Activated CD4-positive, alpha-beta T cell treated with anti-CD3 and anti-CD28 coated beads for 48 hours (primary cell): ENCODE data around the gene CEBPZOS.

Experiments used
- DNase-seq: peaks from one replicate; pipeline ENCODE4 v3.0.0-alpha.2; 2020

Gene CEBPZOS

DNA sequence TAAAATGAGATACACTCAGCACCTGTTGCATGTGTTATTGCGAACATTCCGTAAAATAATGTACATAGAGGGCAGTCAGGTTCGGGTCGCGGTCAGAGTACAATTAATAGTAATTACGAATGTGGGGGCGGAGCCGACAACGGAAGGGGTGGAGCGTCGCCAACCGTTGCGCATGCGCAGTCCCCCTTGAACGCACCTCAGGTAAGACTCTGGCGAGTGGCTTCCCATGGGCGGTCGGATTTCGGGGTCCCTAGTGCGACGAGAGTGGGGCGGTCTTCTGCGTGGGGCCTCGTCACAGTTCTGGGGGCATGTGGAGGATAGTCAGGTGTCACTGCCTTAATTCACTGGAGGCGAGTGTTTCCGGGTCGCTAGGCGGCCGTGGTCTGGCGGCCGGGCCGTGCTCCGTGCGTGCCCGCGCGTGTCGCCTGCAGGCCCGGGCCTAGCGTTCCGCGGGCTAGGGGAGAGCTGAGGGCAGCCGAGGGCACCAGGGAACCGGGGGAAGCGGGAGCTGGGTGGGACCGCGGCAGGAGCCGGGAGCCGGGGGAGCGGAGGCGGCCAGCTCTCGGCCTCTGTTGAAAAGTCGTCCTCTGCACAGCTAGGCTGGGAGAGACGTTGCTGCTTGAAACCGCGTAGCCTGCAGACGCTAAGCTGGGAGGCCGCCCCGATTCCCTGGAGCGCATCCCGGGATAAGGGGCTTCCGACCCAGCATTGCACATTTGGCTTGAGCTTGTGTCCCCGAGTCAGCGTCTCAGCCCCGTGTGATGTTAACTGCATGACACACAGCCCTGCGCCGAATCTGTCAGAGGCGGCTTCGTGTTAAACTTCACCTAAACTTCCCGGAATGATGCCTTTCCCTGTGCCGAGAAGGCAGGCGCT lies at the start of gene CEBPZOS:
TSS of gene CEBPZOS (plus strand) at position 177 of the 876 bp plus-strand sequence. CDS start 3,209 bp downstream, outside the sequence.
- DNase-seq = peak; percentile 93

DNA sequence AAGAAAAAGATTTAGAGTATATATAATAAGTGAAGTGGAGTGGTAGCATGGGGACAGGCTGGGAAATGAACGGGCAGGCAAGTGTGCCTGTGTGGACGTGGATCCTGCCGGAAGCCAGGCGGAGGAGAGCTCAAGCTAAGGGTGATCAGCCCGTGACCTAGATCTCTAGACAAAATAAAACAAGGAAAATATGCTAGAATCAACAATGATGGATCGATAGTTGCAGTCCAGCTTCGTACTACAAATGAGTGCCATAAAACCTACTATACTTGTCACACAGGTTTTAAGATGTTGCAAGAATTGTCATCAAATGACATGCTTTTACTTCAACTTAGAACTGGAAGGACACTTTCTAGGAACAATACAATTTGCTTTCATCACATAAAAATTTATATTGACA lies 48.0 kb upstream of the CEBPZOS start:
- DNase-seq = no peak

DNA sequence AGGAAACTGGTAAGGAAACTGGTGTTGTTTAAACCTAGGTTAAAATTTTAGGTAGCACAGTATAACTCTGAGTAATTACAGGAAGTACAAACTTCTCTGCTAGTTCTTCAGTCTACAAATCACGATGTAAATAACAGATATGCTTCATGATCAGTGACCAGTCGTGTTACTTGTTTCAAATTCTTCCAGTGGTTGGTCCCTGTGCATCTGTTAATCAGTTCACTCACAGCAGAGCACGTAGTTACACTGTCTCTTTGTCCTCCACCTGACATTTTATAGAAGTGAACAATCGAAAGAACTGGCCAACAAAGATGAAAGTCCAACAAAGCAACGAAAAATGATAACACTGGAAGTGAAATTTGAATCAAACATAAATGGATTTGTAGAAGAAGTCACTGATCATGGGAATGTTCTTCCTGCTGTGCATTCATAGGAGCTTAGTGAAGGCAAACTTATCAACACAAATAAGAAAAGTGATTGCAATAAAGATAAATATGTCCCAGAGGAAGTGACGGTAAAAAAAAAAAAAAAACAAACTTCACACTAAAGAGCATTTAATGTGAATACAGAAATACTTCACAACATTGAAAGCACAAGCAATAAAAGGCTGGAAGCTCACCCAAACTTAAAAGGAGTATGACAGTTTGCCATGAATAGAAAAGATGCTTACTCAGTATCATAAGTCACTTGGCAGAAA lies 46.5 kb upstream of the CEBPZOS start:
- no peak for DNase-seq

DNA sequence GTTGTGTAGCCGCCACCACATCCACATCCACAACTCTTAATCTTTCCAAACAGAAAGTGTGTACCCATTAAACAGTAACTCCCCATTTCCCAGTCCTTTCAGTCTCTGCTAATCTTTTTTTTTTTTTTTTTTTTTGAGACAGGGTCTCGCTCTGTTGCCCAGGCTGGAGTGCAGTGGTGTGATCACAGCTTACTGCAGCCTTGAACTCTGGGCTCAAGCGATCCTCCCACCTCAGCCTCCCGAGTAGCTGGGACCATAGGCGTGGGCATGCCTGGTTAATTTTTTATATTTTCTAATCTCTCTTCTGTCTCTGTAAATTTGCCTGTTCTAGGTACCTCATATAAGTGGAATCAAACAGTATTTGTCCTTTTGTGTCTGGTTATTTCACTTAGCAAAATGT lies 43.1 kb upstream of the CEBPZOS start:
- DNase-seq = no peak

DNA sequence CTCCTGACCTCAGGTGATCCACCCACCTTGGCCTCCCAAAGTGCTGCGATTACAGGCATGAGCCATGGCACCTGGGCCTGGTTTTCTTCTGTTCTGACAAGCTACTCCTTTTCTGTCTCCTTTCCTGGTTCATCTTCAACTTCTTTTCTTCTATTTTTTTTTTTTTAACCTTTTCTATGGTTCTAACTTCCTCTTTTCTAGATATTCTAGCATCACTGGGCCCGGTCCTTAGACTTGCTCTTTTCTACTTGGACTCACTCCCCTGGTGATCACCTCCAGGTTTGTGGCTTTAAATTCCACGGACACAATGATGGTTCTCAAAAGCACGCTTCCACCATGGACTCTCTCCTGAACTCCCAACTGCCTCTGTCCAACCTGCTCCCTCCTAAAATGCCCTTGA lies 41.5 kb upstream of the CEBPZOS start:
- no peak for DNase-seq

DNA sequence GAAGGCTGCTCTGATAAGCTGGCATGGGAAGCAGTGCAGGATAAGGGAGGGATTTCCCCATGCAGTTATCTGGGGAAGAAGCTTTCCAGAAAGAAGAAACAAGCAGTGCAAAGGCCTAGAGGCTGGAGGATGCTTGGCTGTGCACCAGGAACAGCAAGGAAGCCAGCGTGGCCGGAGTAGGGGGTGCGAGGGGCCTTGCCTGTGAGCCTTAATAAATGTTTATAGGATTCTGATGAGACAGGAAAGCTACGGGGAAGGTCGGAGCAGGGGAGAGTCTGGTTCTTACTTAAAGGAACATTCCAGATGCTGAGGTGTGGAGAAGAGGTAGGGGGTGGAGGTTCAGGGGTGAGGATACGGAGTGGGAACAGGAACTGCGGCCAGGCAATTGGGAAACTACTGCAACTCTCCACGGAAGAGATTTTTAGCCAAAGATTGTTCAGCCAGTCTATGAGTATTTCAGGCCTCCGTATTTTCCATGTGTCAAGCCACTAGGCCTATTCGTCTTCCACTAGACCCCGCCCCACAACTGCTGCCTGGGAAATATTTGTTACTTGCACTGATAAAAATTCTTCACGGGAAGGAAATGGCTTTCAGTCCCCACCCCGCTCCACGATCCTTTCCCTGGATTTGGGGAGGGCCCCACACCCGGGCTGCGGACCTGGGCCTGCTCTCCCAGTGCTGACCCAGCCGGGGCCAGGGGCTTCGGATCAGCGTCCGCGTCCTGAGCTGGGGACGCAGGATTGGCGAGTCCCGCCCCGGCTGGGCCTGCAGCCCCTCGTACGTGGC lies 40.0 kb upstream of the CEBPZOS start:
- DNase-seq = peak; percentile 55

DNA sequence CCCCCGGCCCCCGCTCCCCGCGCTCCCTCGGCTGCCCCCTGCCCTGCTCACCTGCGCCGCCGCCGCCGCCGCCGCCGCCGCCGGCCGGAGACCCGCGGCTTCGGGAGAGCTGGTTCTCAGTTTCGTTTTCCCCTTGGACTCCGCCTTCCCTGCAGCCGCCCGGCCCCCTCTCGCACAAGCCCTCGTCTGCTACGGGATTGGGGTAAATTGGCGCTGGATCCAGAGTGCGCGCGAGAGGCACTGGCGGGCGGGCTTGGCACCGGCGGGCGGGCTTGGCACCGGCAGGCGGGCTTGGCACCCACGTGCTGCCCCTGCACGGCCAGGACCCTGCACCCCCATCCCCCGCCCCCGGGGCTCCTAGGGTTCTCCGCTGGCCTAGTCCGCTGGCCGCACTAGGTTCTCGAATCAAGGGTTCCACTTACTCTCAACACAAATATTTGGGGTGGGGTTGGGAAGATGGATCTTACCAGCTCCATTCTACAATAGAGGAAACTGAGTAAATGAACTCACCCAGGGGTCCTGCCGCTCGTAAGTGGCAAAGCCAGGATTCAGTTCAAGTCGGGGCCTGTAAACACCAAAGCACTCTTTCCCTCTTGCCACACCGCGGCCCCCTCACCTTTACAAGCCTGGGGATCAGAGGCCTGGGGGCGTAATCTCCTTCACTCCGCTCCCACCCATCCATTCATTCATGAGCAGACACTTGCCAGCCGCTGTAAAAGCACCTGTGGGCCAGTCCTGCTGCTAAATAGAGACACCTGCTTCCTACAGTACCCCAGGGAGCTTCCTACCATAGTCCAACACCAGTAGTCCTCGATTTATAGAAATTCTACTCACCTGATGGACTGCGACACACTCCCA lies 39.2 kb upstream of the CEBPZOS start, which contains the start of gene EIF2AK2:
TSS of gene EIF2AK2 (minus strand) at position 124 of the 858 bp plus-strand sequence. CDS start 9,174 bp downstream, outside the sequence.
- DNase-seq = peak; percentile 88

DNA sequence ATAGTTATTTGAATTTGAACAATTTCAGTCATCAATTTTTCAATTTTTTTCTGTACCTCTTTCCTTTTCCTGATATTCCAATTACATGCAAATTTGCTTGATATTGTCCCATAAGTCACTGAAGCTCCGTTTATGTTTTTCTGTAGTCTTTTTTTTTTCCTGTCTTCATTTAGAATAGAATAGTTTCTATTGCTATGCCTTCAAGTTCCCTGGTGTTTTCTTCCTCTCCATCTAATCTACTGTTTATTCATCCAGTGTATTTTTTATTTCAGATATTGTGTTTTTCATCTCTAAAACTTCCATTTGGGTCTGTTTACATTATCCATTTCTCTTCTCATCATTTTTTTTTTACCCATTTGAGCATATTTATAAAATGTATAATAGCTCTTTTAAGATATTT lies 31.5 kb upstream of the CEBPZOS start:
- DNase-seq = no peak

DNA sequence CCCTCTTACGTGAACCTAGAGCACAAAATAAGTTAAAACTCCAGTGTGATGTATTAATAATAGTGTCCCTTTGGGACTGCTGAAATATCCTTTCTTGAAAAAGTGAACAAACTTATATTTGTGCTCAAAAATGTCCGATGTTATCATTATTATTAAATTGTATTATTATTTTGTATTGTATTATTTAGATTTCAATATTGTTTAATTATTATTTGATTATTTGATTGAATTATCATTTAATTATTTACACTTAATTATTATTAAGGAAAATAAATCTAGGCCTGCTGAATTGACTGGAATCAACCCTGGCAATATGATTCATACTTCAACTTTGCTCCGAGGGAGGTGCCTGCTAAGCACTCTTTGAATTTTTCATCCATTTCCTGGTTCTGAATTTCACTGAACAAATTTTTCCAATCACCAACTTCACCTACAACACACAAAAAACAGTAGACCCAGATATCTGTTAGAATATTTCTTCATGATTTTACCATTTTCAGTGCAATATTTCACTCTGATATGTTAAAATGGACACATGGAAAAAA lies 28.6 kb upstream of the CEBPZOS start:
- DNase-seq = no peak

DNA sequence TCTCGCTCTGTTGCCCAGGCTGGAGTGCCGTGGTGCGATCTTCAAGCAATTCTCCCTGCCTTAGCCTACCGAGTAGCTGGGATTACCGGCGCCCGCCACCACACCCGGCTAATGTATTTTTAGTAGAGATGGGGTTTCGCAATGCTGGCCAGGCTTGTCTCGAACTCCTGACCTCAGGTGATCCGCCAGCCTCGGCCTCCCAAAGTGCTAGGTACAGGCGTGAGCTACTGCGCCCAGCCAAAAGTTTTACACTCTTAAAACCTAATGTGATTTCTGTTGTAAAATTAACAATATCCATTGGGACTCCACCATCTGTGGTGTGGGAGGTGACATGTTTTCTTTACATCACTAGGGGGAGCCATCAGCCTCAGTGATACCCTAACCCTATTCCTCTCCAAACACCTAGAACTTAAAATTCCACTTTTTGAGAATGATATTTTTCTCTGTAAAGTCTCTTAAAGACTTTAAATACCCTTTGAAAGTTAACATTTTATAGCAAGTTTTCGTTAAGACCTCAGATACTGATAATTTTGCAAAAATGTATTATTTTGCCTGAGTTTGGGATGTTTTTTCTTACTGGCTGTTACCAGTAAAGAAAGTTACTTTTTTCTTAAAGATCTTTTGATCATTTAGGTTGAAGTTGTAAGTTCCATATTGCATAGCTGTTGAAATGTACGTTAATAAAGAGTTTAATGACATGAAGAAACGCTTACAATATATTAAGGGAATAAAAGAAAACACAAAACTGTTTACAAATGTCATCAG lies 27.9 kb upstream of the CEBPZOS start:
- peak; percentile 32 for DNase-seq

DNA sequence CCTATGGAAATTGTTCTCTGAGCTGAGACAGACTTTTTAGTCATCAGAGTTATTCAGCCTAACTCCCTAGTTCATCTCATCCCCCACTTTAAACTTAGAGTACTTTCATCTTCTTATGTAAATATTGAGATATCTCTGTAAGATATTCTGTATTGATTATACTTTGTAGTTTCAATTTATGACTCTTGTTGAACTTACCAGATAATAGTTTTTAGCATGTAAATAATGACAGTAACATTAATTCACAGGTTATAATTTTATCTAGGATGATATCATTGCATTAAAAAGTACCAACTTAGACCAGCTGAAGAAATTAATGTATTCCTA lies 24.7 kb upstream of the CEBPZOS start:
- no peak for DNase-seq

DNA sequence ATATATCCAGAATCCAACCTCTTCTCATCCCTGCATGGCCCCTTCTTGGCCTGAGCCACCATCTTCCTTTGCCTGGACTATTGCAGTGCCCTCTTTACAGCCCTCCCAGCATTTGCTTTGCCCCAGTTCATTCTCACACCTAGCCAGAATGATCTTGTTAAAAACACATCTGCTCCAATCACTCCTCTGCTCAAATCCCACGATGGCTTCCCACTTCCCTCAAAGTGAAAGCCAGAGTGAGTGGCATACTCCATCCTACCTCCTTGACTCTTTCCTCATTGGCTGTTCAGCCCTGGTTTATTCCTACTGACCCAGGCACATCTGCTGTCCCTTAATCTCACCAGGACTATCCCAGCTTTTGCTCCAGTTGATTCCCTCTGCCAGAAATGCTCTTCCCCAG lies 22.6 kb upstream of the CEBPZOS start:
- DNase-seq = no peak

DNA sequence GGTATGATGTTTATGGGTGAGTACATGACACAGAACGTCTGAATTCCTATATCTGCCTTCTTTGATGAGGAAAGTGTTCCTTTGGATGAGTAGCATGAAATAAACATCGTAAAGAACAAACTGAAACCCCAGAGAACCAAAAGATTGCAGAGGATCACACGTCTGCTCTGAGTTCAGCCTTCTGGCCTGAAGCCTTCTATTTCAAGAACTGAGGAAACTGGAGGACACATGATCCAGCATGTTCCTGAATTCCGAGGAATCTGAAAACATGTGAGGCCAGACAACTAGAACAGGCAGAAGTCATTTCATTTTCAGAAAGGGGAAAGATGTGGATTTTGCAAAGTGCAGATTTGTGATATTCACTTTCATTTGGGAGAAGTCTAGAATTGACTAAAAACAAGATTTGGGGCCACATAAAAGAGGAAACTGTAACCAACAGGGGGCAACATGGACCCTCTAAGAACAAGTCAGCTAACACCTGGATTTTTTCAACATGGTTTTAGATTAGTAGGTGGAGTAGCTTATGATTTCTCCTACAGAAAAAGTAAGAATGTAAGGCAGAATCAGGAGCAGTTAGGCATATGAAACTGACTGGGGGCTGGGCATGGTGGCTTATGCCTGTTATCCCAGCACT lies 16.2 kb upstream of the CEBPZOS start:
- DNase-seq = no peak

DNA sequence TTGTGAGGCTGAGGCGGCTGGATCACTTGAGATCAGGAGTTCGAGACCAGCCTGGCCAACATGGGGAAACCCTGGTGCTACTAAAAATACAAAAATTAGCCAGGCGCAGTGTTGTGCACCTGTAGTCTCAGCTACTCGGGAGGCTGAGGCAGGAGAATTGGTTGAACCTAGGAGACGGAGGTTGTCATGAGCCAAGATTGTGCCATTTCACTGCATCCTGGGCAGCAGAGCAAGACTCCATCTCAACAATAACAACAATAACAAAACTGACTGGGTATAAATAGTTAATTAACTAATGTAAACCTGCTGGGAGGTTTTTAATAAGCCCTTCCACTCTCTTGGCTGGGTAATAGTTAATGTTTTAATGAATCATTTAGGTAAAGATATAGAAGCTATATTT lies 15.7 kb upstream of the CEBPZOS start:
- no peak for DNase-seq

DNA sequence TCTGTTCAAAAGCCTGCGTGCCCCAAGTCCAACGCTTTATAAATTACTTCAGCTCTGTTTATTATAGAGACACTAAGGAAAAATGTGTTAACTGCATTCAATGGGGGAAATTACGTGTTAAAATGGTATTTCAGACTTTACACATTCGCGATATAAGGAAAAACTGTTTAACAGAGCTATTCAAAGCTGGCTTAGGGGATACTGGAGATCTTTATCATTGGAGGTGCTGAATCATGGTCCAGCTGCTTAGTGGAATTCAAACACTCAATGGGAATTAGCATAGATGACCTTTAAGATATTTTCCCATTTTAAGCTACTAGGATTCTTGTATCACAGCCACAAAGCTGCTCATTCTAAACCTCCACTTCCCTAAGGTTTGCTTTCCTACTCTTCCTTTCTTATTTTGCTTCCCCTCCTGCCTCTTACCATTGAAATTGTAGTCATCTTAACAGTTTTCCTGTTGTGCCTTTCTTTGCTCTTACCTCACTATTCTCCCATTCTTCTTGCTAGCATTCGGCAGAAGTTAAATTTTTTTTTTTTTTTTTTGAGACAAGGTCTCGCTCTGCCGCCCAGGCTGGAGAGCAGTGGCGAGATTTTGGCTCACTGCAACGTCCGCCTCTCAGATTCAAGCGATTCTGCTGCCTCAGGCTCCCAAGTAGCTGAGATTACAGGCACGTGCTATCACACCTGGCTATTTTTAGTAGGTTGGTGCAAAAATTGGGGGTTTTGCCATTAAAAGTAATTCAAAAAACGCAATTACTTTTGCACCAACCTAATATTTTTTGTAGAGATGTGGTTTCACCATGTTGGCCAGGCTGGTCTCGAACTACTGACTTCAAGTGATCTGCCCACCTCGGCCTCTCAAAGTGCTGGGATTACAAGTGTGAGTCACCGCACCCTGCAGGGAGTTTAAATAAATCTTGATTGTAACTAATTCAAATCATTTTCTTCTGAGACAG lies 14.3 kb upstream of the CEBPZOS start:
- no peak for DNase-seq

DNA sequence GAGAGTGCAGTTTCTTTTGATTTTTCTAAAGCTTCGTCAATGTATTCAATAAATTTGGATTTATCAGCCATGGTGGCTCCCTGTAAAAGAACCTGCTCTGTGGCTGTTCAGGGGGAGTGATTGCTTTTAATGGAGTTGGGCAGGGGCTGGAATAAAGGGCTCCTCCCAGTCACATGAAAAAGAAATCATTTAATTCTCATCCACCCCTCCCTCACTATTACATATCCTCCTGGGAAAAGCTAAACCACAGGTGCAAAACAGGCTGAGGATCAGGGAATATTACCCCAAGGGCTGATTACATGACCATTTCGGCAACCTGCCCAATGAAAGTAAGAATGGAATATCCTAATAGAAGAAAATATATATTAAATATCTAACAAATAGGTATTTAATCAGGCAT lies 7.7 kb upstream of the CEBPZOS start, which contains the start of gene SULT6B1:
TSS of gene SULT6B1 (minus strand) at position 101 of the 400 bp plus-strand sequence. CDS start at position 71, 30 bp downstream.
- DNase-seq = no peak

DNA sequence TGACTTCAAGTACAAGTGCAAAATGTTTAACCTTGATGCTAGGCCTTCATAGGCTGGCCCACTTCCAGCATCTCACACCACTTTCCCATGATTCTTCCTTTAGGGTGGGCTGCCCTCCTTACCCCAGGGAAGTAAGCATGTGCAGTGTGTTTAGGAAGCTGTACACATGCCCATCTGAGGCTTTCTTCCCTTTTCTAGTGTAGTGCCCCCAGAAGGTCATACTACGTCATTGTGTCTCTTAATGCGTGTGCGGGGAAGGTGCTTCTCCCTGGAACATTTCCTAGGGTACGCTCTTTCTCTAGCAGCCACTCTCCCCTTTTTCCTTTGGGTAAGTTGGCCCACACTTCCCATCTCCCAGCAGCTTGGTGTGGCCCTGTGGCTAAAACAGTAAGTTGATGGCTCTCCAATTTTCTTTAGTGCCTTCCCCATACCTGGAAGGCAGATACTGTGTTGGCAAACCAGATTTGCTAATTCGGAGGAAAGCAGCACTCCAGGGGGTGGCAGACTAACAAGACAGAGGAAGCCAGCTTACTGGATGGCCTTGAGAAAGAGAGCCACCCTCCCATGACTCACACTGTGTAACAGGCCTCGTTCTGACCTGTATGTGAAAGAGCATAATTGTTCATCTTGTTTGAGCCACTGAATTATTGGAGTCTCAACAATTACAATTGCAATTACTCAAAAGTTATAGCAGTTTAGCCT lies 6.7 kb upstream of the CEBPZOS start:
- no peak for DNase-seq

DNA sequence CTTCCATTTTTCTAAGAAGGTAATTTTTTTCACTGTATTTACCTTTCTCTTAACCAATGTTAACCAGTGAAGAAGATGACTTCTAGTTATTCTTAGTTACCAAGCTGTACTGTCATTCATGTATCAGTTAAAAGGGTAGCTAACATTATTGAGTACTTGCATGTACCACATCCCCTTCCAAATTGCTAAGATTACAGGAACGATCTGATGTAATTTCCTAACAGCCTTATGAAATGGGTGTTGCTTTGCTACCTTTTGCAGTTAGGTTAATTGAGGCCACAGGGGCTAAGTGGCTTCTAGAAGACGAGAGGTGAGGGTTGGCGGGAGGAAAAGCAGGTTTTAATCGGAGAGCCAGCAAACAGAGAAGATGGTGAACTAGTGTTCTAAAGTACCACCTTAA lies 6.0 kb upstream of the CEBPZOS start:
- DNase-seq = no peak

DNA sequence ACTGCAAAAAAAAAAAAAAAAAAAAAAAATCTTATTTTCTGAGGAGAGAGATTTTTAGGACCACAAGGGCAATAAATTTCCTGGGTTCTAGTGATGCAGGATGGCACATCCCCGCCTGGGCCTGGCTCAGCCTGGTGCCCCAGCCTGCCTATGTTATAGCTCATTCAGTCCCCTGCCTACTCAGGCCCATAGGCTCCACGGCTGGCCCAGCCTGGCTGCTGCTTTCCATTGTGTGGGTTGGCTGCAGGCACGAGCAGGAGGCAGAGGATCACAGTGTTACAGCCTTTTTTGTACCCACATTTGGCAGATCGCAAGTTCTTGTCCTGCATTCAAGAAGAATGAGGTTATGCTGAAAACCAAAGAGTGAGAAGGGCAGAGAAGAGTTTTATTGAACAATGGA lies 5.0 kb upstream of the CEBPZOS start:
- no peak for DNase-seq
